Measurements from ENCODE around the gene SHANK1. TPM values are rescaled to one million over a fixed set of nuclear protein-coding genes. Genes with fewer than 3 reads are reported as not detected.
"Not testable (repeated sequence)": the region's sequence is repeated elsewhere in the genome, so short reads cannot be mapped to it uniquely, and the experiment has no call there.

The SHANK1 gene
- polyA plus RNA-seq, 3 donors, result not detected

DNA sequence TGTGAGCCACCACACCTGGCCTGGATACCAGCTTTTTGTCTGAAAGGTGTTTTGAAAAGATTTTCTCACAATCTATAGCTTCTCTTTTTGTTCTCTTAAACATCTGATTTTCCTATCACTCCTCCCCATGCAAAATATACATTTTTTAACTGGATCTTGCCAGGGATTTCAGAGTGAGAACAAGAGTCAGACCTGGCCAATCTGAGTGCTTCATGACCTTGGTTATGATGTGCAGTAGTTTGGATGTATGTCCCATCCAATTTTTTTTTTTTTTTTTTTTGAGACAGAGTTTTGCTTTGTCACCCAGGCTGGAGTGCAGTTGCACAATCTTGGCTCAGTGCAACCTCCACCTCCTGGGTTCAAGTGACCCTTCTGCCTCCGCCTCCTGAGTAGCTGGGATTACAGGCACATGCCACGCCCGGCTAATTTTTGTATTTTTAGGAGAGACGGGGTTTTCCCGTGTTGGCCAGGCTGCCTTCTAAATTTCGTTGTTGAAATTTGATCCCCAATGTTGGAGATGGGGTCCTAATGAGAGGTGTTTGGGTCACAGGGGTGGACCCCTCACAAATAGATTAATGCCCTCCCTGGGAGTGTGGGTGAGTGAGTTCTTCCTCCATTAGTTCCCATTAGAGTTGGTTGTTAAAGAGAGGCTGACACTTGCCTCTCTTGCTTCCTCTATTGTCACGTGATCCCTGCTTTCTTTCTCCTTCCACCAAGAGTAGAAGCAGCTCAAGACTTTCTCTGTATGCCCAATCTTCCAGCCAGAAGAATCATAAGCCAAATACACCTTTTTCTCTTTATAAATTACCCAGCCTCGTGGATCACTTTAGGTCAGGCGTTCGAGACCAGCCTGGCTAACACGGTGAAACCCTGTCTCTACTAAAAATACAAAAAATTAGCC, 106.8 kb downstream of the SHANK1 start:
- 0% methylated on average over 1 of the region's 11 CpGs for WGBS (ENCODE audit: insufficient coverage)
- H3K36me3 Mint-ChIP-seq; H3K4me3 Mint-ChIP-seq; H3K4me3 ChIP-seq (replicated peaks in 1 of 3; ENCODE audit: low read depth in 2 of 3, low read length in 3 of 3); H3K9ac ChIP-seq (ENCODE audit: insufficient read depth, low read length, poor library complexity, severe bottlenecking); H3K4me2 ChIP-seq (replicated peaks; ENCODE audit: extremely low read depth, low read length, poor library complexity, severe bottlenecking); H3K4me1 Mint-ChIP-seq; intact Hi-C loops (cut with micrococcal nuclease); H3K27me3 ChIP-seq (ENCODE audit: control insufficient read depth in 2 of 2, insufficient read depth in 2 of 2, low read length in 2 of 2); H2AFZ ChIP-seq (ENCODE audit: insufficient read depth, low read depth, low read length, poor library complexity, severe bottlenecking); H3K36me3 ChIP-seq (replicated peaks in 1 of 2; ENCODE audit: control insufficient read depth in 1 of 2, insufficient read depth in 2 of 2, low read length in 2 of 2); H4K20me1 ChIP-seq (ENCODE audit: insufficient read depth, low read length); H3K27ac ChIP-seq (ENCODE audit: low read depth in 1 of 2, low read length in 2 of 2); H3K4me1 ChIP-seq (ENCODE audit: control insufficient read depth in 1 of 2, insufficient read depth in 2 of 2, low read length in 2 of 2); DNase-seq; H3K79me2 ChIP-seq (ENCODE audit: insufficient read depth, low read length); H3K9me3 ChIP-seq (replicated peaks in 1 of 2; ENCODE audit: control insufficient read depth in 1 of 2, insufficient read depth in 1 of 2, low read length in 2 of 2): not testable (repeated sequence)
- peak overlapping the region in 1 of 7 donors; percentile 57 for H3K27ac Mint-ChIP-seq
- peaks cover 6 to 18% (median 10%) of the 10 kb centered on the region in 7 donors for H3K9me3 Mint-ChIP-seq
- peaks cover 10 to 19% (median 14%) of the 10 kb centered on the region in 3 donors for H3K27me3 Mint-ChIP-seq (ENCODE audit: low read depth in 3 of 3)

Other genes with a start within 250 kb of the SHANK1 start
- 10 to 100 TPM in 1 of 3 donors, 1 to 10 TPM in 2; 8.5 to 50.4 (median 9.3) TPM for gene EMC10, start 243.3 kb downstream of the SHANK1 start, polyA plus RNA-seq
- gene GARIN5A, start 243.0 kb downstream of the SHANK1 start, polyA plus RNA-seq, result under 1 TPM in 1 of 3 donors, not detected in 2; 0.41 TPM
- 10 to 100 TPM; 33.0 to 43.0 (median 37.2) TPM for gene JOSD2, start 208.6 kb downstream of the SHANK1 start, polyA plus RNA-seq
- not detected for gene ASPDH, start 205.9 kb downstream of the SHANK1 start, polyA plus RNA-seq
- gene LRRC4B, start 151.4 kb downstream of the SHANK1 start, polyA plus RNA-seq, result not detected
- gene SYT3, start 79.9 kb downstream of the SHANK1 start, polyA plus RNA-seq, result not detected
- gene C19orf81, start 70.4 kb downstream of the SHANK1 start, polyA plus RNA-seq, result not detected
- 10 to 100 TPM in 2 of 3 donors, 1 to 10 TPM in 1; 8.2 to 49.1 (median 12.4) TPM for gene CLEC11A, start 3.6 kb upstream of the SHANK1 start, polyA plus RNA-seq
- not detected for gene GPR32, start 50.7 kb upstream of the SHANK1 start, polyA plus RNA-seq
- gene ACP4, start 70.6 kb upstream of the SHANK1 start, polyA plus RNA-seq, result not detected
- under 1 TPM in 2 of 3 donors, not detected in 1; 0.66 to 0.72 TPM for gene KLK1, start 104.0 kb upstream of the SHANK1 start, polyA plus RNA-seq
- gene KLK15, start 113.8 kb upstream of the SHANK1 start, polyA plus RNA-seq, result not detected
- not detected for gene KLK3, start 135.1 kb upstream of the SHANK1 start, polyA plus RNA-seq
- not detected for gene KLK2, start 153.6 kb upstream of the SHANK1 start, polyA plus RNA-seq
- gene KLK4, start 191.6 kb upstream of the SHANK1 start, polyA plus RNA-seq, result not detected
- not detected for gene KLK5, start 233.2 kb upstream of the SHANK1 start, polyA plus RNA-seq
- not detected for gene KLK6, start 249.8 kb upstream of the SHANK1 start, polyA plus RNA-seq